SK-N-SH (cell line): Measurements from ENCODE around the gene LRRC45. TPM values are rescaled to one million over a fixed set of nuclear protein-coding genes. Genes with fewer than 3 reads are reported as not detected.
A peak's percentile ranks its signal among the peaks of the same experiment; 100 is the strongest.

Experiments
- CTCF ChIA-PET: fragments of 300-600, 350-600 bp; formaldehyde crosslinking; extraction: SDS; loops from one replicate; lab custom pipeline; 2021; lab: Yijun Ruan, JAX
- POLR2A ChIA-PET: fragments of 350-600 bp; sonication (Branson Sonifier 250); formaldehyde crosslinking; extraction: SDS; loops from one replicate; lab custom pipeline; 2020; ENCODE audit warnings: antibody characterized with exemption, inconsistent platforms; lab: Yijun Ruan, JAX
- DNase-seq: peaks from one replicate; pipeline ENCODE4 v3.0.0; 2012
- H2AFZ ChIP-seq: fragments of 200-600 bp; sonication (generic); 2 replicates; pipeline ENCODE4 v1.8.1; 2016; ENCODE audit warnings: antibody characterized with exemption, mild to moderate bottlenecking, low read depth
- H3F3A ChIP-seq: fragments of 200-600 bp; sonication (generic); replicated peaks from 2 replicates; pipeline ENCODE3; 2016; ENCODE audit warnings: antibody characterized with exemption, mild to moderate bottlenecking; ENCODE audit not compliant: insufficient read depth
- H3K27ac ChIP-seq, 2 experiments: fragments of 200-500 bp in 1 of 2; fragments of 200-600 bp in 1 of 2; sonication (Bioruptor generic) in 1 of 2; sonication (generic), shearing (Covaris generic) in 1 of 2; 2 replicates each; pipeline versions ENCODE4 v1.5.1 to v1.6.1; 2014 to 2016; ENCODE audit warnings: low read depth in 2 of 2, inconsistent platforms in 1 of 2, low read length in 1 of 2, mild to moderate bottlenecking in 1 of 2, mixed read lengths in 1 of 2
- H3K27me3 ChIP-seq: fragments of 200-600 bp; sonication (generic), shearing (Covaris generic); 2 replicates; pipeline ENCODE4 v1.6.1; 2016; ENCODE audit warnings: mixed run types; ENCODE audit not compliant: insufficient read depth
- H3K36me3 ChIP-seq, 2 experiments: fragments of 200-500 bp in 1 of 2; fragments of 200-600 bp in 1 of 2; sonication (Bioruptor generic) in 1 of 2; sonication (generic) in 1 of 2; replicated peaks in 1 of 2; 2 replicates each; pipeline versions ENCODE3 to v1.5.1; 2014 to 2016; ENCODE audit warnings: low read length in 1 of 2, mild to moderate bottlenecking in 1 of 2; ENCODE audit not compliant: insufficient read depth in 2 of 2, control insufficient read depth in 1 of 2
- H3K4me1 ChIP-seq, 2 experiments: fragments of 200-500 bp in 1 of 2; fragments of 200-600 bp in 1 of 2; sonication (Bioruptor generic) in 1 of 2; sonication (generic), shearing (Covaris generic) in 1 of 2; 2 replicates each; pipeline versions ENCODE4 v1.5.1 to v1.6.1; 2014 to 2016; ENCODE audit warnings: low read depth in 1 of 2, low read length in 1 of 2, mixed run types in 1 of 2; ENCODE audit not compliant: insufficient read depth in 2 of 2, control insufficient read depth in 1 of 2
- H3K4me2 ChIP-seq: fragments of 200-600 bp; sonication (generic), shearing (Covaris generic); 2 replicates; pipeline ENCODE4 v1.6.1; 2017; ENCODE audit warnings: mixed run types
- H3K4me3 ChIP-seq, 2 experiments: fragments of 200-500 bp in 1 of 2; fragments of 200-600 bp in 1 of 2; sonication (Bioruptor generic) in 1 of 2; sonication (generic), shearing (Covaris generic) in 1 of 2; 2 replicates each; pipeline versions ENCODE4 v1.5.1 to v1.8.1; 2014 to 2016; ENCODE audit warnings: low read depth in 2 of 2, inconsistent platforms in 1 of 2, low read length in 1 of 2, mild to moderate bottlenecking in 1 of 2, mixed read lengths in 1 of 2, moderate library complexity in 1 of 2
- H3K79me2 ChIP-seq: fragments of 200-600 bp; sonication (generic); 2 replicates; pipeline ENCODE4 v1.8.1; 2017; ENCODE audit warnings: mild to moderate bottlenecking; ENCODE audit not compliant: insufficient read depth
- H3K9ac ChIP-seq: fragments of 200-600 bp; sonication (generic); 2 replicates; pipeline ENCODE4 v1.6.1; 2017; ENCODE audit warnings: mixed run types
- H3K9me2 ChIP-seq: fragments of 200-600 bp; sonication (generic); 2 replicates; pipeline ENCODE4 v1.6.1; 2017; ENCODE audit warnings: mixed run types
- H3K9me3 ChIP-seq: fragments of 200-600 bp; sonication (generic); 2 replicates; pipeline ENCODE4 v1.6.1; 2017; ENCODE audit warnings: mixed run types, mild to moderate bottlenecking, moderate library complexity
- H4K20me1 ChIP-seq: fragments of 200-600 bp; sonication (generic); 2 replicates; pipeline ENCODE4 v1.6.1; 2017; ENCODE audit warnings: mild to moderate bottlenecking, mixed run types; ENCODE audit not compliant: insufficient read depth
- CTCF ChIP-seq: fragments of 200-600 bp; sonication (generic); IDR thresholded peaks from 2 replicates; pipeline ENCODE4 v1.6.1; 2017; ENCODE audit warnings: antibody characterized with exemption, mild to moderate bottlenecking, moderate library complexity
- RAD21 ChIP-seq: IDR thresholded peaks from 2 replicates; pipeline ENCODE4 v1.6.1; 2012; ENCODE audit warnings: mild to moderate bottlenecking, low read length
- SMC3 ChIP-seq: IDR thresholded peaks from 2 replicates; pipeline ENCODE4 v1.6.1; 2012; ENCODE audit warnings: low read depth, low read length, improper control_type of control experiment
- USF2 ChIP-seq: fragments of 150-350 bp; IDR thresholded peaks from 2 replicates; pipeline ENCODE4 v1.6.1; 2017; ENCODE audit warnings: antibody characterized with exemption, low read length, low read depth, borderline replicate concordance
- YY1 ChIP-seq: IDR thresholded peaks from 2 replicates; pipeline ENCODE4 v1.4.0; 2012; ENCODE audit warnings: low read depth, mild to moderate bottlenecking
- WGBS: methylation state at CpG from one replicate; pipeline ENCODE4 v1.1.6; 2017; ENCODE audit warnings: low lambda C conversion rate; 5-methylcytosine and 5-hydroxymethylcytosine counted together
- polyA plus RNA-seq, 3 experiments: library from polyadenylated mRNA; depleted of rRNA; stranded (reverse); fragments of >200 nt; gene quantifications; 2 replicates each; pipeline ENCODE4 v1.2.3, GENCODE V29; 2012

The LRRC45 gene
- polyA plus RNA-seq, 1 of the 3 experiments (the other 2 are of a cell fraction), result 31.5 TPM

- POLR2A ChIA-PET, result interaction anchor here (1.0 to 1.4 kb wide), 5 partner anchors 11 to 90 kb away, joined by 3 to 5 read pairs (median 5); partner anchors contain the start of genes ASPSCR1 and RAC3
- Histone ChIP-seq H3K9me2 (no peaks in the 10 kb centered on the region), H3K9ac (no peak overlapping the region), H3K4me1 (peaks cover 18 to 35% of the 10 kb centered on the region in 2 experiments; a peak in 3 of 4 replicates), H3K79me2 (peaks cover 36% of the 10 kb centered on the region), H3K36me3 (peaks cover 7 to 23% of the 10 kb centered on the region in 2 experiments), H3K27me3 (no peaks in the 10 kb centered on the region), H3K4me2 (peak overlapping the region; percentile 99; the same call in 1 of the 2 replicates), H3K9me3 (no peaks in the 10 kb centered on the region), H3K4me3 (no peak overlapping the region; a peak in 1 of 4 replicates), H3F3A (peaks cover 32% of the 10 kb centered on the region), H3K27ac (peak overlapping the region in 1 of 2 experiments; percentile 5; a peak in 1 of 4 replicates), H4K20me1 (peaks cover 17% of the 10 kb centered on the region), H2AFZ (no peak overlapping the region)
- TF ChIP-seq YY1 (no peak), CTCF (peak; percentile 87), SMC3 (peak; percentile 49), RAD21 (peak; percentile 51)
- 81% methylated on average over 25 of the region's 34 CpGs for WGBS
- peak; percentile 88 for DNase-seq
- CTCF ChIA-PET, result interaction anchor here (0.6 to 35.7 kb wide), 44 partner anchors 9 to 471 kb away, joined by 3 to 1216 read pairs (median 5); partner anchors contain the start of genes ANAPC11, ARHGDIA, ARL16 and ASPSCR1
These were observed 3.2 kb upstream of the LRRC45 start for GRCh38 chr17:82019690-82020571.

GRCh38 chr17:82020572-82021106 is 2.5 kb upstream of the LRRC45 start:
- Histone ChIP-seq H3K27me3 (no peaks in the 10 kb centered on the region), H3K79me2 (peaks cover 36% of the 10 kb centered on the region), H3K4me3 (peak overlapping the region in 1 of 2 experiments; percentile 92; a peak in 1 of 4 replicates), H3K9me3 (no peaks in the 10 kb centered on the region), H3K4me1 (peaks cover 18 to 36% of the 10 kb centered on the region in 2 experiments; a peak in 3 of 4 replicates), H3K27ac (peak overlapping the region in 1 of 2 experiments; percentile 11; a peak in 1 of 4 replicates), H3K9me2 (no peaks in the 10 kb centered on the region), H3F3A (peaks cover 32% of the 10 kb centered on the region), H4K20me1 (peaks cover 17% of the 10 kb centered on the region), H3K36me3 (peaks cover 7 to 23% of the 10 kb centered on the region in 2 experiments), H3K9ac (no peak overlapping the region), H2AFZ (no peak overlapping the region), H3K4me2 (peak overlapping the region; percentile 99)
- 84% methylated on average over 13 of the region's 14 CpGs for WGBS
- ChIA-PET POLR2A (interaction anchor here (0.6 to 4.2 kb wide), 10 partner anchors 10 to 105 kb away, joined by 3 to 41 read pairs (median 5); partner anchors contain the start of genes ASPSCR1, FASN, NOTUM and RAC3), CTCF (interaction anchor here (0.6 to 35.7 kb wide), 49 partner anchors 10 to 337 kb away, joined by 3 to 1216 read pairs (median 6); partner anchors contain the start of genes ANAPC11, ARHGDIA, ARL16 and ASPSCR1)
- no peak for TF ChIP-seq USF2
- DNase-seq, result no peak
